Motor neuron (in vitro differentiated cells): ENCODE data around the gene RAB10. TPM values are rescaled to one million over a fixed set of nuclear protein-coding genes. Genes with fewer than 3 reads are reported as not detected.
"Not testable (repeated sequence)": the region's sequence is repeated elsewhere in the genome, so short reads cannot be mapped to it uniquely, and the experiment has no call there.

Experiments used
- ATAC-seq, 8 experiments: fragments of 200-7000 bp; cut with Tn5 transposase; replicated peaks in 6 of 8; 2 replicates each; pipeline ENCODE4 v1.8.0; 2021; ENCODE audit warnings: mild to moderate bottlenecking in 8 of 8, moderate library complexity in 8 of 8
- H3K27ac ChIP-seq, 2 donors: fragments of 250-450 bp; sonication (Bioruptor Pico); 2 replicates each; pipeline ENCODE4 v1.9.0; 2021; ENCODE audit warnings: antibody characterized with exemption in 2 of 2, mild to moderate bottlenecking in 2 of 2, moderate library complexity in 1 of 2
- H3K4me1 ChIP-seq, 2 donors: fragments of 250-450 bp; sonication (Bioruptor Pico); replicated peaks in 1 of 2; 2 replicates each; pipeline ENCODE4 v1.6.1; 2021; ENCODE audit warnings: antibody characterized with exemption in 2 of 2, mild to moderate bottlenecking in 2 of 2, moderate library complexity in 1 of 2
- H3K4me3 ChIP-seq, 5 donors: fragments of 250-450 bp; sonication (Bioruptor Pico); 2 replicates each; pipeline ENCODE4 v1.9.0; 2021; ENCODE audit warnings: antibody characterized with exemption in 5 of 5, mild to moderate bottlenecking in 5 of 5, moderate library complexity in 4 of 5
- WGBS, 10 experiments: fragments of 450-650 bp; shearing (Covaris generic); methylation state at CpG; one replicate each; pipeline ENCODE4 v1.0.0; 2022; 5-methylcytosine and 5-hydroxymethylcytosine counted together
- in situ Hi-C, 9 experiments: fragments of 400-800 bp; cut with MboI; loops; one replicate each; pipeline ENCODE4 v1.15.0; 2021; ENCODE audit warnings: low sequenced_read_pairs in 9 of 9, low pct_unique_long_range_greater_than_20kb in 2 of 9; ENCODE audit not compliant: unreplicated experiment in 9 of 9
- total RNA-seq, 8 experiments: library from RNA; unstranded; fragments of 300-600 nt; gene quantifications; 2 replicates each; pipeline versions ENCODE4 v1.2.3 to v1.2.4, GENCODE V29; 2022

RAB10 gene
- total RNA-seq, 8 experiments from 2014 or later, result 78.0 to 135 (median 86.2) TPM

DNA sequence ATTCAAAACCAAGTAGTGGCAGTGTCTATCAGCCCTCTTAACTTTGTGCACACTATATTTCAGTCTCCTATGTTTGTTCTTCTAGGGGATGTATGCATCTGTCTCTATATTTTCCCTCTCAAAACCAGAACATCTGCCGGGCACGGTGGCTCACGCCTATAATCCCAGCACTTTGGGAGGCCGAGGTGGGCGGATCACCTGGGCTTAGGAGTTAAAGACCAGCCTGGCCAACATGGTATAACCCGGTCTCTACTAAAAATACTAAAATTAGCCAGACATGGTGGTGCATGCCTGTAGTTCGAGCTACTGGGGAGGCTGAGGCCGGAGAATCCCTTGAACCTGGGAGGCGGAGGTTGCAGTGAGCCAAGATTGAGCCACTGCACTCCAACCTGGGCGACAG lies 129.1 kb downstream of the RAB10 start:
- WGBS, 10 experiments, result 44 to 100% (median 90%) methylated on average over 1 to 8 of the region's 10 CpGs; no CpG with 5 or more reads in 2 of the 10 experiments
- no peaks in the 10 kb centered on the region for H3K4me1 ChIP-seq
- in situ Hi-C loops, result no loop called here
- no peak for ATAC-seq
- H3K4me3 ChIP-seq, result no peak overlapping the region
- H3K27ac ChIP-seq, result no peak overlapping the region

DNA sequence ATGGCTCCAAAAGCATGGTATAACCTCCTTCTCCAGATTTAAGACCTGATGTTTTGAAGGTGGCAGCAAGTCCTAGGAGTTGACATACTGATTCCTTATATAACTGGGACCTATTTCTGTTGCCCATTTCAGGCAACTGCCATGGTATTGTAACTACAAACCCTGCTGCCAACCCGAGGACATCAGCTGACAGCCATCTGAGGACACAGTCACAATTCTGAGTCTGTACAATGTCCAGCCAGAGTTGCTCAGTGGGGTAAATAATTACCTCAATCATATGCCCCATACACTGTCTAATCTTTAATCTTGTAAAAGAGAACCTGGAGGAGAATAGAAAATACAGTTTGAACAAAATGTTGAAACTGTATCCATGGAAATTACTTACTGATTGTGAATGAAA lies 130.3 kb downstream of the RAB10 start:
- ATAC-seq, result no peak
- H3K4me1 ChIP-seq, result no peaks in the 10 kb centered on the region
- 0 to 86% (median 17%) methylated on average over 1 of the region's 1 CpG; no CpG with 5 or more reads in 3 of the 10 experiments for WGBS, 10 experiments
- H3K27ac ChIP-seq, result no peak overlapping the region
- no peak overlapping the region for H3K4me3 ChIP-seq
- in situ Hi-C loops, result no loop called here

DNA sequence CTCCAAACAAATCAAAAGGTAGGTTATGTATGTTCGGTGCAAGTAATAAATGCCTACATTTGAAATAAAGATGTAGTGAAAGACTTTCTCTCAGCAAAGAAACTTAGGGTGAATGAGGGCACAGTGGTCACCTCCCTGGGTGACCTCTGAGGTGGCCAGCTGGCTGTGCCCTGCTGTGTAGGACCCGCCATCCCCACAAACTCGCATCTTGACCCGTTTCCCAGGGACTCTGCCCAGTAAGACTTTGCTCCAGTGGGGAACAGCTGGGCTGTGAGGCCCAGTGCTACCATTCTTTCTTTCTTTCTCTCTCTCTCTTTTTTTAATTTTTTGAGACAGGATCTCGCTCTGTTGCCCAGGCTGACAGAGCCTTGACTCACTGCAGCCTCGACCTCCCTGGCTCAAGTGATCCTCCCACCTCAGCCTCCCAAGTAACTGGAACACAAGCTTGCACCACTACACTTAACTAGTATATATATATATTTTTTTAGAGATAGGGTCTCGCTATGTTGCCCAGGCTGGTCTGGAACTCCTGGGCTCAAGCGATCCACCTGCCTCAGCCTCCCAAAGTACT lies 130.8 kb downstream of the RAB10 start:
- Histone ChIP-seq H3K4me3 (no peak overlapping the region), H3K4me1 (peaks cover 0 to 4% of the 10 kb centered on the region in 2 donors), H3K27ac (no peak overlapping the region)
- 57 to 100% (median 78%) methylated on average over 1 to 8 of the region's 8 CpGs; no CpG with 5 or more reads in 3 of the 10 experiments for WGBS, 10 experiments
- in situ Hi-C loops, result no loop called here
- ATAC-seq, result no peak

DNA sequence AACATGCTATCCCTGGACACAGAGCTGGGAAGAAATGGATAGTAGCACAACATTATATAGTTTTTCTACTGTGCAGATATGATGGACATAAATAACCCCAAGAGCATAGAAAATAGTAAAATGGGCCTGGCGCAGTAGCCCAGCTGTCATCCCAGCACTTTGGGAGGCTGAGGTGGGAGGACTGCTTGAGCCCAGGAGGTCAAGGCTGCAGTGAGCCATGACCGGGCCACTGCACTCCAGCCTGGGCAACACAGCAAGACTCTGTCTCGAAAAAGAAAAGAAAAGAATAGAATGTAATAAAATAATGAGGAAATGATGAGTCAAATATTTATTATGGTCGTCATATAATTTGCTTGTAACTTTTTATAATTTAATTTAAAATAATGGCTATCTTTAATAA lies 131.5 kb downstream of the RAB10 start:
- in situ Hi-C loops, result no loop called here
- ATAC-seq, result no peak
- Histone ChIP-seq H3K27ac (no peak overlapping the region), H3K4me1 (peaks cover 0 to 4% of the 10 kb centered on the region in 2 donors), H3K4me3 (no peak overlapping the region)
- WGBS, 10 experiments, result 25 to 97% (median 85%) methylated on average over 2 to 4 of the region's 4 CpGs; no CpG with 5 or more reads in 1 of the 10 experiments

DNA sequence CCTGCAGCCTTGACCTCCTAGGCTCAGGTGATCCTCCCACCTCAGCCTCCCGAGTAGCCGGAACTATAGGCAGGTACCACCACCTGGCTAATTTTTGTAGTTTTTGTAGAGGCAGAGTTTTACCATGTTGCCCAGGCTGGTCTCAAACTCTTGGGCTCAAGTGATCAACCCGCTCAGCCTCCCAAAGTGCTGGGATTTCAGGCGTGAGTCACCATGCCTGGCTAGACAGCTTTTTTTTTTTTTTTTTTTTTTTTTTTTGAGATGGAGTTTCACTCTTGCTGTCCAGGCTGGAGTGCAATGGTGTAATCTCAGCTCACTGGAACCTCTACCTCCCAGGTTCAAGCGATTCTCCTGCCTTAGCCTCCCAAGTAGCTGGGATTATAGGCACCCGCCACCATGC lies 132.7 kb downstream of the RAB10 start:
- ATAC-seq, H3K4me3 ChIP-seq, H3K4me1 ChIP-seq, H3K27ac ChIP-seq, in situ Hi-C loops: not testable (repeated sequence)
- WGBS, 10 experiments, result 50 to 100% (median 86%) methylated on average over 1 to 4 of the region's 6 CpGs; no CpG with 5 or more reads in 4 of the 10 experiments

DNA sequence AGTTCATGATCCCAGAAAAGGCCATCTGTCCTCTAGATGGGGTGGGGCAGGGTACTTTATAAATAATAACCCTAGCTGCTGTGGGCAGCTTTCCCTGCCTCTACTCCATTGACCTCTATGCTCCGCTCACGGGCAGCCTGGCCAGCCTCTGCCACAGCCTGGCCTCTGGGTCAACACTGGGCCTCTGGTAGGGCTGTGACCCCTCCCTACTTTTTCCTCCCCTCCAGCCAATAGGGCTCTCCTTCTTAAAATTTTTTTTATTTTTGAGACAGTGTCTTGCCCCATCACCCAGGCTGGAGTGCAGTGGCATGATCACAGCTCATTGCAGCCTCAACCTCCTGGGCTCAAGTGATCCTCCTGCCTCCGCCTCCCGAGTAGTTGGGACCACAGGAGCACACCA lies 134.9 kb downstream of the RAB10 start:
- H3K4me3 ChIP-seq, result no peak overlapping the region
- in situ Hi-C loops, result no loop called here
- no peak overlapping the region for H3K27ac ChIP-seq
- peaks cover 0 to 4% of the 10 kb centered on the region in 2 donors for H3K4me1 ChIP-seq
- ATAC-seq, result no peak
- WGBS, 10 experiments, result 83 to 100% (median 92%) methylated on average over 2 to 4 of the region's 4 CpGs; no CpG with 5 or more reads in 6 of the 10 experiments

DNA sequence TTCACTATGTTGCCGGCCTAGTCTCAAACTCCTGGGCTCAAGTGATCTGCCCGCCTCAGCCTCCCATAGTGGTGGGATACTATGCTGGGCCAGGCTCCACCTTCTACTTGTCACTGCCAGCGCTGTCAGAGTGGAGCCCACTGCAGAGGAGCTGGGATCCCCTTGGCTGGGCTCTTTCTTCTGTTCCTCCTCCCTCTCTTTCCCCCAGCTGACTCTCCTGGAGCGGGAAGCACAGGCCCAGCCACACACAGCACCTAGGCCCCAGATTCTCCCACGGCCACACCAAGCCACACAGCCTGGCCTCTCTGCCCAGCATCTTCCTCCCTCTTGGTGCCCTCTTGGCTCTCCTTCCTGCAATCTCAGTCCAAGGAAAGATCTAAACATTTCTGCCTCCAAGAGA lies 135.3 kb downstream of the RAB10 start:
- in situ Hi-C loops, result no loop called here
- WGBS, 10 experiments, result 80 to 100% (median 100%) methylated on average over 1 to 2 of the region's 5 CpGs; no CpG with 5 or more reads in 4 of the 10 experiments
- H3K4me3 ChIP-seq, result no peak overlapping the region
- no peak for ATAC-seq
- H3K27ac ChIP-seq, result no peak overlapping the region
- peaks cover under 1 to 4% of the 10 kb centered on the region in 2 donors for H3K4me1 ChIP-seq

DNA sequence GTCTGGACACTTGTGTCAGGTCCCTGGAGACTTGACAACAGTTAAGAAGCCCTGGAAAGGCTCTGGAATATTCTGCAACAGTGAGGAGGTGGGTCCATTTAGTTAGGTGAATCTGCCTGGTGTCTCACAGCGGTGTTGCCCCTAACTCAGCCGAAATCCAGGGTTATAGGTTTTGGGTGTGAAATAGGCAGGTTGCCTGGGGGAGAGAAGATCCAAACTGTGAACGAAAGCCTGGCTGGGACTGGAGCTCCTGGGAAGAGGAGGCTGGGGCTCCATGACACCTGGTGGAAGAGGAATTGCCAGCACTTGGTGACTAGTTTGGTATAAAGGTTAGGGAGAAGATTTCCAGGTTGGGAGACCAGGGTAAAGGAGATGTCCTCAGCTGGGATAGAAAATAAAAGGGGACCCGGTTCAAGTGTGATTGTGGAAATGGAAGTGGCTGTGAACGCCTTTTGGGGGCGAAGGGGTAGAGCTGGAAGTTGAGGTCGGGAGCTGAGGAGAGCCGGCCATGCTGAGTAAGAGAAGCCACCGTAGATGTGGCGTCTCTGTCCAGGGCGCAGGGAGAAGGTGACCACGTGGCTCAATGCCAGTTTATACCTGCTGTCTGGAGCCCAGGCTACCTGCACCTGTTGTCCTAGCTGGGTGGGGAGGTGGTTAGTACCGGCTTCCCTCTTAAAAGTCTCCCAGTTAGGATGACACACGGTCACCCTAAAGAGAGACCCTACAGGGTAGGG lies 136.0 kb downstream of the RAB10 start:
- no peak for ATAC-seq
- 58 to 100% (median 80%) methylated on average over 1 to 7 of the region's 14 CpGs; no CpG with 5 or more reads in 3 of the 10 experiments for WGBS, 10 experiments
- Histone ChIP-seq H3K4me1 (peaks cover 7 to 11% of the 10 kb centered on the region in 2 donors), H3K27ac (no peak overlapping the region), H3K4me3 (no peak overlapping the region)
- in situ Hi-C loops, result no loop called here

DNA sequence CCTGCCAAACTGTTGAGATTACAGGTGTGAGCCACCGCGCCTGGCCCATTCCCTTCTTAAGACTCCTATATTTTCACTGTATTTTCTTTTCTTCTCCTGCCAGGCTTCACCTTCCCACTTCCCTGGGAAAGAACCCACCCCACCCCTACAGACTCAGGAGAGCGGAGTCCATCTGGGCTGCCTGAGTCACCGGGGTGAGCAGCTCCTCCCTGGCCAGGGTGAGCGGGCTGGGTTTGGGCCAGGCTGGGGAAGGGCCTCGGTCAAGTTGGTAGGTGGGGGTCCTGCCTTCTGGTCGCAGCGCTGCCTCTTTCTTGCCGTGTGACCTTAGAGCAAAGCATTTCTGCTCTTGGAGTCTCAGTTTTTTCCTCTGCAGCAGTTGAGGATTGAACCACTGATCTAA lies 136.9 kb downstream of the RAB10 start:
- H3K4me3 ChIP-seq, result no peak overlapping the region
- 93 to 100% (median 100%) methylated on average over 2 to 5 of the region's 9 CpGs; no CpG with 5 or more reads in 7 of the 10 experiments for WGBS, 10 experiments
- H3K4me1 ChIP-seq, result peaks cover 16 to 20% of the 10 kb centered on the region in 2 donors
- H3K27ac ChIP-seq, result no peak overlapping the region
- in situ Hi-C loops, result no loop called here
- no peak for ATAC-seq

DNA sequence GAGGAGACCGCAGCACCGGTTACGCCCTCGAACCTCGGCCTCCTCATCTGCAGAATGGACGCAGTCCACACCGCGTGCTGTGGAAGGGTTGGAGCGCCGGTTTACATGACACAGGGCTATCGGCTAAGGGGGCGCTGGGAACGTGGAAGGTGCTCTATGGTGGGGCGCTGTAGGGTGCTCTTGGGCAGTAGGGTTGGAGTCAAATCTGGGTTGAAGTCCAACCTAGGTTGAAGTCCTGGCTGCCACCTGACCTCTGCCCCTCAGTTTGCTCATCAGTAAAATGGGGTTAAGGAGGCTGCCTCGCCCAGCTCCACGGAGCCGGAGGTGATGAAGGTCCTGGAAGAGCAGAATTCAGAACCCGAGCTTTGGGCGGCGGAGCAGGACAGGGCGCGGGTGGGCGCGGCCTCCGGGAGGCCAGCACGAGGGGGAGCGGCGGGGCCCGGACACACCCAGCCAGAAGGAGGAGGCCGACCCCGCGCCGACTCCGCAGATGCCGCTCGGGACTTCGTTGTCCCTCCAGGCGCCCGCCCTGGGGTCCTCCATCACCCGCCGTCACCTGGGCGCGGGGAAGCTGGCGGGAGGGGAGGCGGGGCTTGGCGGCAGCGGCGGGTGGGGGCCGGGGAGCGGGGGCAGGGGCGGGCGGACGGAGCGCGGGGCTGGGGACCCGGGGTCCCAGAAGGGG lies 138.4 kb downstream of the RAB10 start:
- peaks cover 27% of the 10 kb centered on the region in 2 donors for H3K4me1 ChIP-seq
- peak overlapping the region; percentile 20 to 55 (median 30) for H3K4me3 ChIP-seq
- 12 to 87% methylated on average over 3 to 5 of the region's 56 CpGs; no CpG with 5 or more reads in 8 of the 10 experiments for WGBS, 10 experiments
- no peak overlapping the region for H3K27ac ChIP-seq
- in situ Hi-C loops, result no loop called here
- ATAC-seq, result peak; percentile 6 to 58 (median 38)

DNA sequence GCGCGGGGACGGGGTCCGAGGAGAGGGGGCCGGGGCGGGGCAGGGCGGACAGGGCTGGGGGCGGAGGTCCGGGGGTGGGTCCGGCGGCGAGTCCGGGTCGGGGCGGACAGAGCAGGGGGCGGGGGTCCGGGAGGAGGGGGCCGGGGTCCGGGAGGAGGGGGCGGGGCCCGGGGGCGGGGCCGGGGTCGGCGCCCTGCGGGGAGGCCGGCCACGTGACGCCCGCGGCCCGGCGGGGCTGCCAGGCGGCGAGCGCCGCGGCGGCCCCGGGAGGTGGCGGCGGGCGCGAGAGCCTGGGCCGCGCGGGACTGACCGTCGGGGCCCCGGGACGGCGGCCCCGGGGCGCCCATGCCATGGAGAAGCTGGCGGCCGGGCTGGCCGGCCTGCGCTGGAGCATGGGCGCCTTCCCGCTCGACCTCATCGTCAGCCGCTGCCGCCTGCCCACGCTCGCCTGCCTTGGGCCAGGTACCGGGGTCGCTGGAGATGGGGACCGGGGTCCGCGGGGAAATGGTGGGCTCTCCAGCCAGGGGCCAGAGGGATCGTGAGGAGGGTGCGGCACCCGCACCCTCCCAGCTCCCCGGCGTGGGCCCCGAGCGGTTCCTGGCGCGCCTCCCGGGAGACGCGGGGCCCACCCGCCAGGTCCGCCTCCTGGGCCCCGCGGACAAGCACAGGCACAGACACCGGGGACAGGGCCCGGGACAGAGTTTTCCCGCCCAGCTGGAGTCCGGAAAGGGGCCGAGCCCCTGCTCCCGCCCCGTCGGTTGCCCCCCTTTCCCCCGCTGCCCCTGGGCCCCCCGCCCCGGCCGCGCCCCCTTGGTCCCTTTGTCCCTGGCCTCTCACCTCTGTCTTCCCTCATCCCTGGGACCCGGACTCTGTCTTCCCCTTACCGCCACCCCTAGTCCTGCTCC lies 139.2 kb downstream of the RAB10 start, which contains the start of gene GAREM2:
GAREM2 (plus strand) TSS at position 218 of the 905 bp plus-strand sequence; CDS start at position 351, 133 bp downstream.
- peaks cover 27 to 29% of the 10 kb centered on the region in 2 donors for H3K4me1 ChIP-seq
- peak; percentile 25 to 71 (median 46) for ATAC-seq
- in situ Hi-C loops, result no loop called here
- no CpG with 5 or more reads among the region's 102 CpGs for WGBS, 10 experiments
- peak within 1 kb of the TSS; percentile 48 to 66 (median 55) for H3K4me3 ChIP-seq
- peak within 1 kb of the TSS in 1 of 2 donors; percentile 88 for H3K27ac ChIP-seq

DNA sequence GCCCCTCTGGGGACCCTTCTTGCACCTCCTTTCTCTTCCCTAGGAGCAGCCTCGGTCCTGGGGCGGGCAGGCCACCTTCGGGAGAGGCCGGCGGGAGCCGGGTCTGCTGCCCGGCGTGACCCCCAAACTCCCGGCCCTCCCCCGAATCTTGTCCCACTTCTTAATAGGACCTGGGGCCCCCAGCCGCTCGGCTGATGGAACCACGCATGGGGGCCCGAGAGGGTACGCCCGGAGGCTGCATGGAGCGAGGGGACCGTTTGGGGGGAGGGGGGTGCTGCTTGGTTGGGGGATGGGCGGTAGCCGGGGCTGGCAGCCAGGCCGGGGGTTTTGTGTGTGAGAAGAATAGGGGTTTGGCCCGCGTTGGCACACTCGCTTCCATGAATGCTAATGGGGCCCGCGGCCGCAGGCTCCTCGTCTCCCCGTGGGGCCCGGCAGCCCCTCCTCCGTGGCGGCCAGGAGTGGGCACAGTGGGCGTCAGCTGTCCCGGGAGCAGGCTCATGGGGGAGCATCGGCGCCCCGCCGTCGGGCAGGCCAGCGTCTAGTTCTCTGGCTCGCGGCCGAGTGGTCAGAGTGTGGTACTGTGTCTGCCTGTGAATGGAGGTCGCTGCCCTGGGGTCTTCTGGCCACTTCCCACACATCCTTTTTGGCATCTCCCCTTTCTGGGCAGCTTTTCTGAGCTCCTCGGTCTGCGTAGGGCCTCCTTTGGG lies 140.0 kb downstream of the RAB10 start:
- 0 to 100% (median 39%) methylated on average over 1 to 6 of the region's 46 CpGs; no CpG with 5 or more reads in 7 of the 10 experiments for WGBS, 10 experiments
- in situ Hi-C loops, result no loop called here
- ATAC-seq, result peak in 3 of 8 experiments; percentile 1 to 4 (median 2)

More for the DNA sequence above, 140.0 kb downstream of the RAB10 start:
- H3K27ac ChIP-seq, result peak overlapping the region in 1 of 2 donors; percentile 88
- peaks cover 31 to 34% of the 10 kb centered on the region in 2 donors for H3K4me1 ChIP-seq
- H3K4me3 ChIP-seq, result peak overlapping the region; percentile 48 to 66 (median 55)
